CD4-positive, alpha-beta T cell (primary cell): Measurements from ENCODE around the gene PSG4. TPM values are rescaled to one million over a fixed set of nuclear protein-coding genes. Genes with fewer than 3 reads are reported as not detected.
"Not testable (repeated sequence)": the region's sequence is repeated elsewhere in the genome, so short reads cannot be mapped to it uniquely, and the experiment has no call there.

ENCODE experiments used
- ATAC-seq: fragments of 200-7000 bp; cut with Tn5 transposase; one replicate; pipeline ENCODE4 v1.10.0; 2022; ENCODE audit warnings: mild to moderate bottlenecking; ENCODE audit not compliant: poor library complexity
- CTCF ChIA-PET: fragments of 350-600 bp; sonication (Branson Sonifier 250); formaldehyde crosslinking; loops from one replicate; lab custom pipeline; 2021; ENCODE audit warnings: antibody characterized with exemption, inconsistent platforms; lab: Charles Lee
- POLR2A ChIA-PET: fragments of 350-600 bp; sonication (Branson Sonifier 250); formaldehyde crosslinking; loops from one replicate; lab custom pipeline; 2021; ENCODE audit warnings: antibody characterized with exemption, inconsistent platforms; lab: Charles Lee
- DNase-seq, 14 experiments: peaks; one replicate each; pipeline ENCODE4 v3.0.0-alpha.2; 2013 to 2020; ENCODE audit warnings: mixed read lengths in 2 of 14
- H3K27ac ChIP-seq, 2 donors: one replicate each; pipeline versions ENCODE4 v1.5.1 to v1.7.0; 2013; ENCODE audit warnings: low read length in 2 of 2, low read depth in 1 of 2, mild to moderate bottlenecking in 1 of 2
- H3K27me3 ChIP-seq, 2 experiments: 1 replicate in 1 of 2; 2 replicates in 1 of 2; pipeline versions ENCODE4 v1.6.1 to v1.7.0; 2013; ENCODE audit warnings: low read length in 2 of 2, control low read depth in 1 of 2, mild to moderate bottlenecking in 1 of 2, moderate library complexity in 1 of 2; ENCODE audit not compliant: insufficient read depth in 2 of 2, control insufficient read depth in 1 of 2
- H3K36me3 ChIP-seq: one replicate; pipeline ENCODE4 v1.6.1; 2013; ENCODE audit warnings: low read length, control low read depth; ENCODE audit not compliant: insufficient read depth
- H3K4me1 ChIP-seq: one replicate; pipeline ENCODE4 v1.6.1; 2013; ENCODE audit warnings: low read length, control low read depth; ENCODE audit not compliant: insufficient read depth
- H3K4me3 ChIP-seq: one replicate; pipeline ENCODE4 v1.5.1; 2013; ENCODE audit warnings: mild to moderate bottlenecking, low read length, moderate library complexity
- H3K9me3 ChIP-seq, 2 experiments: 1 replicate in 1 of 2; 2 replicates in 1 of 2; pipeline versions ENCODE4 v1.6.1 to v1.7.0; 2013; ENCODE audit warnings: low read length in 2 of 2, mild to moderate bottlenecking in 2 of 2, control low read depth in 1 of 2, moderate library complexity in 1 of 2; ENCODE audit not compliant: control insufficient read depth in 1 of 2, insufficient read depth in 1 of 2
- H3K27ac Mint-ChIP-seq: one replicate; pipeline ENCODE4 v1.8.0; 2020; ENCODE audit warnings: mixed read lengths
- H3K27me3 Mint-ChIP-seq: one replicate; pipeline ENCODE4 v1.8.0; 2021; ENCODE audit warnings: mixed read lengths
- H3K36me3 Mint-ChIP-seq: one replicate; pipeline ENCODE4 v1.8.0; 2021; ENCODE audit warnings: low read depth, mixed read lengths
- H3K4me1 Mint-ChIP-seq: one replicate; pipeline ENCODE4 v1.8.0; 2021; ENCODE audit warnings: low read depth, mixed read lengths
- H3K4me3 Mint-ChIP-seq: one replicate; pipeline ENCODE4 v1.8.0; 2020; ENCODE audit warnings: mild to moderate bottlenecking, mixed read lengths
- H3K9me3 Mint-ChIP-seq: one replicate; pipeline ENCODE4 v1.8.0; 2020; ENCODE audit warnings: mixed read lengths
- intact Hi-C, 2 experiments: fragments of 100-400 bp; cut with DNase I in 1 of 2; cut with micrococcal nuclease in 1 of 2; formaldehyde crosslinking; loops; one replicate each; pipeline versions ENCODE4 v1.15.1 to v1.9.0; 2023 to 2025; cut with DNase I, micrococcal nuclease
- total RNA-seq, 174 experiments: library from RNA in 2 of 174; stranded (reverse) in 2 of 174; gene quantifications; one replicate each; pipeline ENCODE4 v1.2.3 and lab custom pipeline; 2021 to 2026

The PSG4 gene
- total RNA-seq, 2 experiments from 2014 or later, result not detected

GRCh38 chr19:43179569-43180147 lies 25.8 kb downstream of the PSG4 start:
- H3K4me1 Mint-ChIP-seq, H3K27ac Mint-ChIP-seq, intact Hi-C loops, POLR2A ChIA-PET, H3K36me3 ChIP-seq, H3K36me3 Mint-ChIP-seq, H3K4me3 ChIP-seq, H3K4me1 ChIP-seq, ATAC-seq, H3K9me3 Mint-ChIP-seq, H3K27ac ChIP-seq, H3K4me3 Mint-ChIP-seq, CTCF ChIA-PET, H3K9me3 ChIP-seq, H3K27me3 ChIP-seq, DNase-seq: not testable (repeated sequence)
- peaks cover 24% of the 10 kb centered on the region for H3K27me3 Mint-ChIP-seq

GRCh38 chr19:43178577-43178976 lies 26.9 kb downstream of the PSG4 start:
- H3K36me3 Mint-ChIP-seq, intact Hi-C loops, CTCF ChIA-PET, H3K27me3 ChIP-seq, H3K4me3 Mint-ChIP-seq, DNase-seq, H3K27ac Mint-ChIP-seq, H3K4me1 ChIP-seq, H3K4me1 Mint-ChIP-seq, ATAC-seq, H3K36me3 ChIP-seq, H3K27ac ChIP-seq, H3K4me3 ChIP-seq, POLR2A ChIA-PET, H3K9me3 ChIP-seq, H3K9me3 Mint-ChIP-seq: not testable (repeated sequence)
- peaks cover 25% of the 10 kb centered on the region for H3K27me3 Mint-ChIP-seq

- H3K36me3 Mint-ChIP-seq, CTCF ChIA-PET, DNase-seq, H3K4me3 ChIP-seq, H3K4me1 ChIP-seq, H3K27me3 ChIP-seq, H3K36me3 ChIP-seq, ATAC-seq, POLR2A ChIA-PET, H3K4me1 Mint-ChIP-seq, H3K9me3 ChIP-seq, H3K9me3 Mint-ChIP-seq, H3K27ac Mint-ChIP-seq, intact Hi-C loops, H3K27ac ChIP-seq, H3K4me3 Mint-ChIP-seq: not testable (repeated sequence)
- peaks cover 58% of the 10 kb centered on the region for H3K27me3 Mint-ChIP-seq
Observed at GRCh38 chr19:43165906-43166305, 39.5 kb downstream of the PSG4 start.

GRCh38 chr19:43163135-43163534 lies 42.3 kb downstream of the PSG4 start:
- H3K4me3 Mint-ChIP-seq, DNase-seq, H3K36me3 Mint-ChIP-seq, H3K9me3 Mint-ChIP-seq, H3K36me3 ChIP-seq, H3K4me1 Mint-ChIP-seq, H3K27ac ChIP-seq, intact Hi-C loops, CTCF ChIA-PET, H3K4me3 ChIP-seq, H3K27me3 ChIP-seq, H3K4me1 ChIP-seq, H3K9me3 ChIP-seq, ATAC-seq, H3K27ac Mint-ChIP-seq, POLR2A ChIA-PET: not testable (repeated sequence)
- H3K27me3 Mint-ChIP-seq, result peaks cover 43% of the 10 kb centered on the region

GRCh38 chr19:43162261-43162660 lies 43.2 kb downstream of the PSG4 start:
- H3K4me1 Mint-ChIP-seq, CTCF ChIA-PET, H3K9me3 Mint-ChIP-seq, POLR2A ChIA-PET, H3K4me1 ChIP-seq, H3K27me3 ChIP-seq, H3K4me3 ChIP-seq, H3K9me3 ChIP-seq, ATAC-seq, H3K36me3 Mint-ChIP-seq, H3K4me3 Mint-ChIP-seq, H3K36me3 ChIP-seq, DNase-seq, intact Hi-C loops, H3K27ac Mint-ChIP-seq, H3K27ac ChIP-seq: not testable (repeated sequence)
- peaks cover 43% of the 10 kb centered on the region for H3K27me3 Mint-ChIP-seq
